Naive thymus-derived CD4-positive, alpha-beta T cell (primary cell): ENCODE results near the gene ERN1. TPM values are rescaled to one million over a fixed set of nuclear protein-coding genes. Genes with fewer than 3 reads are reported as not detected.

ENCODE experiments used
- ATAC-seq: fragments of 150-1000 bp; cut with Tn5 transposase; 2 replicates; pipeline ENCODE4 v1.10.0; 2021; ENCODE audit warnings: mild to moderate bottlenecking, moderate library complexity
- CTCF ChIA-PET: fragments of 350-600 bp; sonication (Branson Sonifier 250); formaldehyde crosslinking; loops from one replicate; lab custom pipeline; 2021; ENCODE audit warnings: antibody characterized with exemption; lab: Charles Lee
- POLR2A ChIA-PET: fragments of 350-600 bp; sonication (Branson Sonifier 250); formaldehyde crosslinking; loops from one replicate; lab custom pipeline; 2021; ENCODE audit warnings: antibody characterized with exemption, inconsistent platforms; lab: Charles Lee
- DNase-seq, 9 donors: peaks; one replicate each; pipeline versions ENCODE4 v3.0.0 to v3.0.0-alpha.2; 2020 to 2022; ENCODE audit warnings: mixed read lengths in 1 of 9
- H3K27ac ChIP-seq: one replicate; pipeline ENCODE4 v1.7.0; 2013; ENCODE audit warnings: mild to moderate bottlenecking, low read depth, low read length, moderate library complexity
- H3K27me3 ChIP-seq, 2 donors: one replicate each; pipeline ENCODE4 v1.7.0; 2013; ENCODE audit warnings: low read length in 2 of 2, mild to moderate bottlenecking in 2 of 2, moderate library complexity in 2 of 2; ENCODE audit not compliant: control insufficient read depth in 2 of 2, insufficient read depth in 2 of 2
- H3K36me3 ChIP-seq, 3 experiments: 1 replicate in 2 of 3; 2 replicates in 1 of 3; pipeline ENCODE4 v1.7.0; 2013; ENCODE audit warnings: low read length in 3 of 3, mild to moderate bottlenecking in 3 of 3, moderate library complexity in 1 of 3; ENCODE audit not compliant: insufficient read depth in 3 of 3, control insufficient read depth in 2 of 3
- H3K4me1 ChIP-seq, 2 donors: one replicate each; pipeline ENCODE4 v1.7.0; 2013; ENCODE audit warnings: low read length in 2 of 2, mild to moderate bottlenecking in 2 of 2, moderate library complexity in 1 of 2; ENCODE audit not compliant: control insufficient read depth in 2 of 2, insufficient read depth in 2 of 2
- H3K4me3 ChIP-seq: 2 replicates; pipeline ENCODE4 v1.7.0; 2013; ENCODE audit warnings: mild to moderate bottlenecking, low read length
- H3K9me3 ChIP-seq, 3 experiments: 1 replicate in 2 of 3; 2 replicates in 1 of 3; pipeline ENCODE4 v1.7.0; 2013; ENCODE audit warnings: low read length in 3 of 3; ENCODE audit not compliant: control insufficient read depth in 2 of 3
- H3K27ac Mint-ChIP-seq, 9 donors: one replicate each; pipeline ENCODE4 v1.8.0; 2020 to 2022; ENCODE audit warnings: mixed read lengths in 9 of 9, mild to moderate bottlenecking in 8 of 9, moderate library complexity in 5 of 9, inconsistent platforms in 2 of 9
- H3K27me3 Mint-ChIP-seq, 5 donors: one replicate each; pipeline ENCODE4 v1.8.0; 2021 to 2022; ENCODE audit warnings: mixed read lengths in 5 of 5, mild to moderate bottlenecking in 1 of 5
- H3K36me3 Mint-ChIP-seq, 5 donors: one replicate each; pipeline ENCODE4 v1.8.0; 2020 to 2022; ENCODE audit warnings: mixed read lengths in 5 of 5, mild to moderate bottlenecking in 3 of 5, inconsistent platforms in 1 of 5
- H3K4me1 Mint-ChIP-seq, 7 donors: one replicate each; pipeline ENCODE4 v1.8.0; 2020 to 2022; ENCODE audit warnings: mixed read lengths in 7 of 7, mild to moderate bottlenecking in 3 of 7, inconsistent platforms in 1 of 7
- H3K4me3 Mint-ChIP-seq, 10 donors: one replicate each; pipeline ENCODE4 v1.8.0; 2020 to 2022; ENCODE audit warnings: mild to moderate bottlenecking in 10 of 10, mixed read lengths in 10 of 10, moderate library complexity in 6 of 10, inconsistent platforms in 2 of 10
- H3K9me3 Mint-ChIP-seq, 11 donors: one replicate each; pipeline ENCODE4 v1.8.0; 2020 to 2022; ENCODE audit warnings: mixed read lengths in 11 of 11, mild to moderate bottlenecking in 4 of 11, inconsistent platforms in 1 of 11, moderate library complexity in 1 of 11
- intact Hi-C, 2 donors: fragments of 100-400 bp; cut with micrococcal nuclease; formaldehyde crosslinking; loops; one replicate each; pipeline ENCODE4 v1.15.1; 2023
- polyA plus RNA-seq, 2 donors: library from polyadenylated mRNA; unstranded; fragments of 300-500 nt; fragmentation: Illumina TruSeq; gene quantifications; one replicate each; pipeline ENCODE4 v1.2.3, GENCODE V29; 2021
- total RNA-seq, 6 experiments: library from RNA in 5 of 6; stranded (reverse) in 5 of 6; gene quantifications; 1 replicate in 5 of 6; 2 replicates in 1 of 6; pipeline ENCODE4 v1.2.3 and lab custom pipeline; 2021 to 2026

Gene ERN1
- total and polyA plus RNA-seq, 7 experiments from 2014 or later = 15.7 to 110 (median 60.3) TPM

DNA sequence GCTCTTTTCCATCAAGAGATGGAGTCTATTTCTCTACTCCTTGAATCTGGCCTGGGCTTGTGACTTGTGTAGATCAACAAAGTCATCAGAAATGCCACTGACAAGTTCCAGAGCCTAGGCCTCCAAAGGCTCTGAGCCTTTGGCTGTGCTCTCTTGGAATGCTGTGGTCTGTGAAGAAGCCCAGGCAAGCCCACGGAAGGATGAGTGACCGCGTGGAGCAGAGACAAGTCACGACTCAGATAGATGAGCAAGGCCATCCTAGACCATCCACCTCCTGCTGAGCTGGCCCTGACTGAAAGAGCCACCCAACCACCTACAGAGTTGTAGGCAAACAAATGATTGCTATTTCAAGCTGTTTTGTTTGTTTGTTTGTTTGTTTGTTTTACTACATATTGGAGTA lies 97.9 kb downstream of the ERN1 start:
- no peak overlapping the region for H3K27ac ChIP-seq
- no peaks in the 10 kb centered on the region for H3K9me3 ChIP-seq
- ChIA-PET POLR2A (interaction anchor here (0.6 to 2.1 kb wide), 6 partner anchors 10 to 466 kb away, joined by 3 to 5 read pairs (median 4); no protein-coding TSS in a partner anchor), CTCF (interaction anchor here (1.0 to 8.7 kb wide), 4 partner anchors 11 to 100 kb away, joined by 3 to 289 read pairs (median 8); partner anchors contain the start of genes ERN1 and ICAM2)
- ATAC-seq (no peak), DNase-seq (no peak)
- Mint-ChIP-seq H3K27me3 (no peaks in the 10 kb centered on the region), H3K4me3 (no peak overlapping the region), H3K9me3 (no peaks in the 10 kb centered on the region), H3K4me1 (peaks cover 9 to 26% (median 13%) of the 10 kb centered on the region in 7 donors), H3K36me3 (peaks cover 0 to 21% (median 0%) of the 10 kb centered on the region in 5 donors), H3K27ac (no peak overlapping the region)
- no peaks in the 10 kb centered on the region for H3K36me3 ChIP-seq
- H3K27me3 ChIP-seq = no peaks in the 10 kb centered on the region
- no peak overlapping the region for H3K4me3 ChIP-seq
- H3K4me1 ChIP-seq = peaks cover 3 to 8% of the 10 kb centered on the region in 2 donors
- intact Hi-C loops = no loop called here

DNA sequence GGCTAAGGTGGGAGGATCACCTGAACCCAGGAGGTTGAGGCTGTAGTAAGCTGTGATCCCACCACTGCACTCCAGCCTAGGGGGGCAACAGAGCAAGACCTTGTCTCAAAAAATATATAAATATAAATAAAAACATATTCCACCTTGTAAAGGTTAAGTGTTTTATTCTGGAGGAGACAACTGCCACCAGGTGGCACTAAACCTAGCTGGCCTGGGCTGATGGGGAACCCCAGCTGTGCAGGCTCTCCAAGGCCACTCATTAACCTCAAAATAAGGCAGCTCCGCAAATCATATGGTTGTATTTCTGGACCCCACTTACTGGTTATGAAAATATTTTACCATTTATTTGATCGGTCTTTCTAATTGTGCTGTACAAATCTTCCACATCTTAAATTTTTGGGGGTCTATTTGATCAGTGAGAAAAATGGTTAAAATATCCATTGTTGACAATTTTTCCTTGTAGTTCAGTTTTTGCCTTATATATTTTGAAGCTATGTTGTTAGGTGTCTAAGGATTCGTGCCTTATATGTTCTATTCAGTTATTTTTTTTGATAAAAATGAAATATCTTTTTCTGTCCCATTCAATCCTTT lies 101.0 kb downstream of the ERN1 start:
- Histone ChIP-seq H3K4me3 (no peak overlapping the region), H3K27me3 (no peaks in the 10 kb centered on the region), H3K4me1 (peaks cover 25 to 27% of the 10 kb centered on the region in 2 donors), H3K36me3 (no peaks in the 10 kb centered on the region), H3K27ac (no peak overlapping the region), H3K9me3 (no peaks in the 10 kb centered on the region)
- peak; percentile 45 for ATAC-seq
- DNase-seq = peak; percentile 47 to 71 (median 65)
- ChIA-PET POLR2A (interaction anchor here (0.6 to 7.3 kb wide), 16 partner anchors 8 to 120 kb away, joined by 3 to 132 read pairs (median 4); partner anchors contain the start of genes ERN1, ICAM2 and PRR29), CTCF (interaction anchor here (0.6 to 8.7 kb wide), 42 partner anchors 9 to 1095 kb away, joined by 3 to 289 read pairs (median 5); partner anchors contain the start of genes CSHL1, ERN1, GH1 and ICAM2)
- no peaks in the 10 kb centered on the region for H3K9me3 Mint-ChIP-seq
- H3K4me1 Mint-ChIP-seq = peaks cover 20 to 45% (median 39%) of the 10 kb centered on the region in 7 donors
- H3K36me3 Mint-ChIP-seq = peaks cover 0 to 19% (median 0%) of the 10 kb centered on the region in 5 donors
- no peaks in the 10 kb centered on the region for H3K27me3 Mint-ChIP-seq
- intact Hi-C loops = loop anchor here (1.0 to 10.0 kb wide), 7 partner anchors 22 to 478 kb away; partner anchors contain the start of genes CCDC47 (in 1 of the 2), CD79B (in 1 of the 2), CEP95 (in 1 of the 2) and DDX42 (in 1 of the 2)
- no peak overlapping the region for H3K4me3 Mint-ChIP-seq
- peak overlapping the region in 1 of 9 donors; percentile 36 for H3K27ac Mint-ChIP-seq

- H3K9me3 Mint-ChIP-seq = no peaks in the 10 kb centered on the region
- POLR2A ChIA-PET = interaction anchor here (0.6 to 7.3 kb wide), 28 partner anchors 9 to 316 kb away, joined by 3 to 132 read pairs (median 5); partner anchors contain the start of genes CD79B, ERN1, GH1 and PRR29
- DNase-seq = peak; percentile 76 to 98 (median 95)
- no peaks in the 10 kb centered on the region for H3K9me3 ChIP-seq
- peak; percentile 95 for ATAC-seq
- no peaks in the 10 kb centered on the region for H3K36me3 ChIP-seq
- peak overlapping the region; percentile 79 for H3K27ac ChIP-seq
- peak overlapping the region; percentile 74 to 93 (median 83) for H3K4me3 Mint-ChIP-seq
- H3K4me1 ChIP-seq = peaks cover 49 to 51% of the 10 kb centered on the region in 2 donors
- no peaks in the 10 kb centered on the region for H3K27me3 ChIP-seq
- H3K4me3 ChIP-seq = peak overlapping the region; percentile 64
- intact Hi-C loops = loop anchor here (1.0 to 10.0 kb wide), 11 partner anchors 9 to 481 kb away; partner anchors contain the start of genes PRR29 (in 2 of the 2), CCDC47 (in 1 of the 2), CD79B (in 1 of the 2) and CEP95 (in 1 of the 2)
- peaks cover 37 to 73% (median 68%) of the 10 kb centered on the region in 7 donors for H3K4me1 Mint-ChIP-seq
- peaks cover 0 to 16% (median 0%) of the 10 kb centered on the region in 5 donors for H3K36me3 Mint-ChIP-seq
- H3K27ac Mint-ChIP-seq = peak overlapping the region; percentile 87 to 100 (median 96)
- CTCF ChIA-PET = interaction anchor here (0.5 to 8.7 kb wide), 30 partner anchors 8 to 172 kb away, joined by 3 to 289 read pairs (median 5); partner anchors contain the start of genes ERN1, GH1 and PRR29
- H3K27me3 Mint-ChIP-seq = no peaks in the 10 kb centered on the region
Observed at GRCh38 chr17:64025732-64026294, 104.1 kb downstream of the ERN1 start.

DNA sequence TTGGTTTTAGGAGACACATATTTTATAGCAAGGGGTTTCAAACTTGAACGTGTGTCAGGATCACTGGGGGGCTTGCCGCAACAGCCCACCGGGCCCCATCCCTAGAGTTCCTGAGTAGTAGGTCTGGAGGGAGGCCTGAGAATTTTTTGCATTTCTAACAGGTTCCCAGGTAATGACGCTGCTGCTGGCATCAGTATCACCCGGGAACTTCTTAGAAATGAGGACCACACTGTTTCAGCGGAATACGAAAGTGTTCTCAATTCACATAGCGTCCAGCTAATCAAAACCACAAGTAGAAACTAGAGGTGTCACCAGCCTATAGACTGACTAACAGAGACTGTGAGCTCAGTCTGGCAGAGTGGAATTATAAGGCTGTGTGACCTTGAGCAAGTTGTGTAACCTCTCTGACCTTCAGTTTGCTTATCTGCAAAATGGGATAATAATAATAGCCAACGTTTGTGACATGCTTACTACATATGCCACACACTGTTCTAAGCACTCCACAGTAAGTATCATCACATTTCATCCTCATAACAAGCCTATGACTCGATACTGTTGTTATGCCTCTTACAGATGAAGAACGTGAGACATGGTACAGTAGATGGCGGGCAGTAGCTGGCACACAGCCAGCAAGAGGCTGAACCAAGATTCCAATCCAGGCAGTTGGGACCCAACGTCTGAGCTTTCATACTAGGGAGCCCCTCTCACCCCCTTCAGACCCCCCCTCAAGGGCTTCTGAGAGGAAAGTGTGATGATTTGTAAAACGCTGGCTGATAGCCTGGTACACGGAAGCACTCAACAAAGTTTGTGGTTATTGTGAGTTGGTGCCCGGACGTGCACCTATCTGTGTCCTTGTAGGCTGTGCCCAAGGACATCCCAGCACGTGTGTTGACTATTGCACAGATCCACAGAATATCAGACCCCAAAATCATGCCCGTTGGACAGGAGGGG lies 104.9 kb downstream of the ERN1 start:
- Mint-ChIP-seq H3K4me1 (peaks cover 38 to 78% (median 70%) of the 10 kb centered on the region in 7 donors), H3K36me3 (peaks cover 0 to 16% (median 0%) of the 10 kb centered on the region in 5 donors), H3K9me3 (peaks cover 0 to 6% (median 0%) of the 10 kb centered on the region in 11 donors), H3K27me3 (peaks cover 0 to 2% (median 0%) of the 10 kb centered on the region in 5 donors), H3K4me3 (peak overlapping the region; percentile 74 to 93 (median 83)), H3K27ac (peak overlapping the region; percentile 87 to 100 (median 96))
- intact Hi-C loops = loop anchor here (1.0 to 10.0 kb wide), 12 partner anchors 8 to 482 kb away; partner anchors contain the start of genes CCDC47 (in 2 of the 2), DDX42 (in 2 of the 2), PRR29 (in 2 of the 2) and CD79B (in 1 of the 2)
- DNase-seq (peak in 1 of 9 donors; percentile 72), ATAC-seq (peak; percentile 17)
- POLR2A ChIA-PET = interaction anchor here (0.6 to 7.3 kb wide), 26 partner anchors 8 to 257 kb away, joined by 3 to 132 read pairs (median 6); partner anchors contain the start of genes CD79B, ERN1 and PRR29
- Histone ChIP-seq H3K4me1 (peaks cover 51% of the 10 kb centered on the region in 2 donors), H3K4me3 (peak overlapping the region; percentile 15), H3K36me3 (no peaks in the 10 kb centered on the region), H3K27ac (peak overlapping the region; percentile 79), H3K9me3 (no peaks in the 10 kb centered on the region), H3K27me3 (no peaks in the 10 kb centered on the region)
- CTCF ChIA-PET = interaction anchor here (0.5 to 8.7 kb wide), 28 partner anchors 8 to 173 kb away, joined by 3 to 289 read pairs (median 5); partner anchors contain the start of genes ERN1, GH1 and PRR29

GRCh38 chr17:64024215-64024654 lies 105.7 kb downstream of the ERN1 start:
- H3K4me1 Mint-ChIP-seq = peaks cover 38 to 77% (median 70%) of the 10 kb centered on the region in 7 donors
- ChIA-PET POLR2A (interaction anchor here (0.6 to 7.3 kb wide), 15 partner anchors 7 to 122 kb away, joined by 3 to 132 read pairs (median 6); partner anchors contain the start of genes CD79B, ERN1 and PRR29), CTCF (interaction anchor here (0.6 to 8.7 kb wide), 13 partner anchors 7 to 112 kb away, joined by 3 to 289 read pairs (median 10); partner anchors contain the start of genes ERN1 and GH1)
- Histone ChIP-seq H3K36me3 (no peaks in the 10 kb centered on the region), H3K4me1 (peaks cover 50 to 51% of the 10 kb centered on the region in 2 donors), H3K27ac (peak overlapping the region; percentile 79), H3K9me3 (no peaks in the 10 kb centered on the region), H3K27me3 (no peaks in the 10 kb centered on the region), H3K4me3 (no peak overlapping the region)
- intact Hi-C loops = loop anchor here (2.0 to 10.0 kb wide), 3 partner anchors 77 to 252 kb away; partner anchors contain the start of genes CCDC47 (in 2 of the 2) and DDX42 (in 2 of the 2)
- peaks cover 0 to 6% (median 0%) of the 10 kb centered on the region in 11 donors for H3K9me3 Mint-ChIP-seq
- peaks cover 0 to 14% (median 0%) of the 10 kb centered on the region in 5 donors for H3K36me3 Mint-ChIP-seq
- H3K4me3 Mint-ChIP-seq = peak overlapping the region in 5 of 10 donors; percentile 24 to 84 (median 55)
- peak overlapping the region; percentile 87 to 100 (median 96) for H3K27ac Mint-ChIP-seq
- DNase-seq = no peak
- peaks cover 0 to 2% (median 0%) of the 10 kb centered on the region in 5 donors for H3K27me3 Mint-ChIP-seq
- no peak for ATAC-seq
